Gastroesophageal sphincter (tissue), 4 donors: ENCODE measurements around the gene SGO2. TPM values are rescaled to one million over a fixed set of nuclear protein-coding genes. Genes with fewer than 3 reads are reported as not detected.

Experiments used
- ATAC-seq: fragments of 150-250 bp; one replicate; pipeline ENCODE4 v1.9.1; 2016; ENCODE audit warnings: mild to moderate bottlenecking, moderate library complexity
- H3K27ac ChIP-seq, 4 donors: fragments of 200-600 bp; sonication (generic) in 3 of 4; 1 replicate in 3 of 4; 2 replicates in 1 of 4; pipeline ENCODE4 v1.5.1; 2016 to 2019
- H3K27me3 ChIP-seq: fragments of 200-600 bp; sonication (generic); one replicate; pipeline ENCODE4 v1.5.1; 2019
- H3K36me3 ChIP-seq, 2 donors: fragments of 200-600 bp; sonication (generic); one replicate each; pipeline ENCODE4 v1.5.1; 2019; ENCODE audit warnings: control low read depth in 1 of 2
- H3K4me1 ChIP-seq, 3 donors: fragments of 200-600 bp; sonication (generic); 1 replicate in 2 of 3; 2 replicates in 1 of 3; pipeline ENCODE4 v1.5.1; 2016 to 2019; ENCODE audit warnings: control low read depth in 2 of 3
- H3K4me3 ChIP-seq, 2 donors: fragments of 200-600 bp; sonication (generic); one replicate each; pipeline ENCODE4 v1.5.1; 2019; ENCODE audit warnings: mild to moderate bottlenecking in 1 of 2, moderate library complexity in 1 of 2
- H3K9me3 ChIP-seq, 3 donors: fragments of 200-600 bp; sonication (generic); one replicate each; pipeline ENCODE4 v1.5.1; 2017 to 2019; ENCODE audit warnings: control low read depth in 2 of 3
- EP300 ChIP-seq: sonication (generic); formaldehyde crosslinking; IDR thresholded peaks from one replicate; pipeline ENCODE4 v1.6.1; 2017; ENCODE audit warnings: antibody characterized with exemption, mild to moderate bottlenecking
- POLR2A ChIP-seq, 2 donors: fragments of 450-650 bp; IDR thresholded peaks; one replicate each; pipeline ENCODE4 v1.6.1; 2017; ENCODE audit warnings: antibody characterized with exemption in 2 of 2, mild to moderate bottlenecking in 2 of 2, moderate library complexity in 1 of 2
- POLR2AphosphoS5 ChIP-seq: sonication (generic); formaldehyde crosslinking; IDR thresholded peaks from one replicate; pipeline ENCODE4 v1.6.1; 2017; ENCODE audit warnings: antibody characterized with exemption
- WGBS, 2 donors: methylation state at CpG; one replicate each; pipeline ENCODE4 v1.1.5; 2018; ENCODE audit warnings: low coverage in 1 of 2; 5-methylcytosine and 5-hydroxymethylcytosine counted together
- total RNA-seq, 4 donors: library from RNA; depleted of rRNA; stranded (reverse); fragments of >200 nt; gene quantifications; one replicate each; pipeline ENCODE4 v1.1.0, GENCODE V29; 2016
- TF ChIP-seq, protein P1 (sequence below), 4 experiments: fragments of 200-600 bp in 2 of 4; fragments of 450-650 bp in 2 of 4; sonication (generic) in 1 of 4; IDR thresholded peaks; one replicate each; pipeline ENCODE4 v1.5.1; 2017 to 2019; ENCODE audit warnings: antibody characterized with exemption in 4 of 4, mild to moderate bottlenecking in 2 of 4, moderate library complexity in 2 of 4

SGO2 gene
- total RNA-seq, 4 donors from 2014 or later: 0.62 to 1.8 (median 1.4) TPM

DNA sequence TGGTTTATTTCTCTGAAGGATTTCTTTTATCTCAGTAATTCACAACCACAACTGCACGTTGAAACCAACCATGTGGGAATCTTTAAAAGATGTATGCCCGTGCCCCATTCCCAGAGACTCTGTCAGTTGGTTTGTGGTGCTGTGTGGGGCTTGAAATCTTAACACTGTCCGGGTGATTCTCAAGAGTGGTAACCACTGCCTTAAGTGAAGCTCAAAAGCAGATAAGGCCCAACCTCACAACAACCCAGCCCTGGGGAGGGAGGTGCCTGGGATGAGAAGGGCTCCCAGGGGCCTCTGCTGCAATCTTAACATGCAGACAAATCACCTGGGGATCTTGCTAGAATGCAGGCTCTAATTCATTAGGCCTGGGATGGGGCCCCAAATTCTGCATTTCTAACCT, 73.2 kb downstream of the SGO2 start:
- H3K36me3 ChIP-seq: peaks cover 0 to 76% of the 10 kb centered on the region in 2 donors
- ATAC-seq: no peak
- H3K27ac ChIP-seq: no peak overlapping the region
- WGBS, 2 donors: 82 to 100% methylated on average over 2 of the region's 3 CpGs
- H3K4me3 ChIP-seq: no peak overlapping the region
- TF ChIP-seq POLR2AphosphoS5 (no peak), EP300 (no peak)
- H3K27me3 ChIP-seq: no peaks in the 10 kb centered on the region
- no peaks in the 10 kb centered on the region for H3K4me1 ChIP-seq
- no peaks in the 10 kb centered on the region for H3K9me3 ChIP-seq

DNA sequence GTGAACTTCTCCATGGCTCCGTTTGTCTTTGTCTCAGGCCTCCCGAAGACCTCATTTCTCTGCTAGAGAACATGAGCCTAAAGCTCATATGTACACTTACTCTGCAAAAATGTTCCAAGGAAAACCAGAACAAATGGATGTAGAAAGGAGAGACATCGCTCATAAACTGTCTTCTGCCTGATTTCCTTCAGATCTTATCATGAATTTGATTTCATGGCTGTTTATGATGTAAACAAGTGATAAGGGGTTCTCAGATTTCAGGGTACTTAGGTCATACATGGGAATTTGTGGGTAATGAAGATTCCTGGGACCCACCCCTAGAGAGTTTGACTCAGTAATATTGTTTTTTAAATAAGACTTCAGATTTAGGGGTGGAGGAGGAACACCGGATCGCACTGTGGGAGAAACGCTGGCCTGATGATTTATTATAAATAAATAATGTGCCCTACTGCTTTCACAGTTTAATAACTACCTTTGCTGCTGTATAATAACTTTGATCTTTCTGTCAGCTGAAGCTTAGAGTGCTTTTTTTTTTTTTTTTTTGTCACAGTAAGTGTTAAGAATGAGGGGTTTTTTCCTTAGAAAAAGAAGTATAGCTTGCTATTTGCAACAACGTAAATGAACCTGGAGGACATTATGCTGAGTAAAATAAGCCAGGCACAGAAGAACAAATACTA, 74.7 kb downstream of the SGO2 start:
- TF ChIP-seq POLR2A (IDR thresholded peaks at IDR 0.05) (no peak), POLR2AphosphoS5 (no peak), EP300 (no peak)
- TF ChIP-seq, protein P1, sequence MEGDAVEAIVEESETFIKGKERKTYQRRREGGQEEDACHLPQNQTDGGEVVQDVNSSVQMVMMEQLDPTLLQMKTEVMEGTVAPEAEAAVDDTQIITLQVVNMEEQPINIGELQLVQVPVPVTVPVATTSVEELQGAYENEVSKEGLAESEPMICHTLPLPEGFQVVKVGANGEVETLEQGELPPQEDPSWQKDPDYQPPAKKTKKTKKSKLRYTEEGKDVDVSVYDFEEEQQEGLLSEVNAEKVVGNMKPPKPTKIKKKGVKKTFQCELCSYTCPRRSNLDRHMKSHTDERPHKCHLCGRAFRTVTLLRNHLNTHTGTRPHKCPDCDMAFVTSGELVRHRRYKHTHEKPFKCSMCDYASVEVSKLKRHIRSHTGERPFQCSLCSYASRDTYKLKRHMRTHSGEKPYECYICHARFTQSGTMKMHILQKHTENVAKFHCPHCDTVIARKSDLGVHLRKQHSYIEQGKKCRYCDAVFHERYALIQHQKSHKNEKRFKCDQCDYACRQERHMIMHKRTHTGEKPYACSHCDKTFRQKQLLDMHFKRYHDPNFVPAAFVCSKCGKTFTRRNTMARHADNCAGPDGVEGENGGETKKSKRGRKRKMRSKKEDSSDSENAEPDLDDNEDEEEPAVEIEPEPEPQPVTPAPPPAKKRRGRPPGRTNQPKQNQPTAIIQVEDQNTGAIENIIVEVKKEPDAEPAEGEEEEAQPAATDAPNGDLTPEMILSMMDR (IDR thresholded peaks at IDR 0.05): no peak
- WGBS, 2 donors: 50% methylated on average over 6 to 7 of the region's 7 CpGs

DNA sequence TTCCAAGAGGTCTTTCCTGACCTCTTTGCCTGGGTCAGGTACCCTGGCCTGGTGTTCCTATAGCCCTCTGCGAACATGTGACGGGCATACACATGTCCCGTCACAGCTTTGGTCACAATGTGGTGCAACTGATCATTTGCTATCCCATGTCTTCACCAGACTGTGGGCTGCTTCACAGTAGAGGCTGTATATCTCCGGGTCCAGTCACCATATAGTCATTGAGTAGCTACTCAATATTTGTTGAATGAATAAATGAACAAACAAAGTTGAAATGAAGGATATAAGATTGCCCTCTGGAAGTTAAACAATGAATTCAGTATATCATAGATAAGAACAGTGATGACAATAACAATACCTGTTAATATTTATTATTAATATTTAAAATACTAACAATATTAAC, 76.6 kb downstream of the SGO2 start:
- ATAC-seq: no peak
- H3K27me3 ChIP-seq: no peaks in the 10 kb centered on the region
- WGBS, 2 donors: 89 to 100% methylated on average over 1 to 4 of the region's 4 CpGs
- H3K4me3 ChIP-seq: no peak overlapping the region
- H3K4me1 ChIP-seq: no peaks in the 10 kb centered on the region
- no peak overlapping the region for H3K27ac ChIP-seq
- TF ChIP-seq, protein P1 (IDR thresholded peaks at IDR 0.05): no peak
- TF ChIP-seq POLR2A (IDR thresholded peaks at IDR 0.05): no peak
- TF ChIP-seq EP300: no peak
- peaks cover 0 to 6% (median 0%) of the 10 kb centered on the region in 3 donors for H3K9me3 ChIP-seq
- peaks cover 0 to 70% of the 10 kb centered on the region in 2 donors for H3K36me3 ChIP-seq

More for the DNA sequence above, 74.7 kb downstream of the SGO2 start:
- Histone ChIP-seq H3K27me3 (no peaks in the 10 kb centered on the region), H3K27ac (no peak overlapping the region), H3K36me3 (peaks cover 0 to 76% of the 10 kb centered on the region in 2 donors), H3K4me1 (no peaks in the 10 kb centered on the region), H3K4me3 (no peak overlapping the region), H3K9me3 (no peaks in the 10 kb centered on the region)
- peak; percentile 11 for ATAC-seq

DNA sequence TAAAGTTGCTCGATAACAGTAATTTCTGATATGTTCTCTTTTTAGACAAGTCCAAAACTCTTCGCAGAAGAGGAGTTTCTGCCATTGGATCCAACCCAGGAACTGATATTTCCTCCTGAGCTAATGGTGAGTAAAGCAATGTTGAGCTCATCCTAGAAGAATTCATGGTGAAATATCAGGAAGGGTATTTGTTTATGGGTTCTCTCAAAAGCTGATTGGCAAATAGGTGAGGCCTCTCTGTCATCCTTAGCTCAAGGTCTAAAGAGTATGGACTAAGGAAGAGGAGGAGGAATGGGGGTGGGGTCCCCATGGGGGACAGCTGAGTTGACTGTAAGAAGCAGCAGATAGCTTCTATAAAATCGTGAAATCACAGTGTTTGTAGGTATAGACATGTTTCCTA, 78.0 kb downstream of the SGO2 start:
- H3K27ac ChIP-seq: peak overlapping the region in 1 of 4 donors; percentile 37
- no peaks in the 10 kb centered on the region for H3K4me1 ChIP-seq
- H3K27me3 ChIP-seq: no peaks in the 10 kb centered on the region
- peaks cover 0 to 6% (median 0%) of the 10 kb centered on the region in 3 donors for H3K9me3 ChIP-seq
- WGBS, 2 donors: 63 to 78% methylated on average over 3 of the region's 3 CpGs
- peak; percentile 75 for ATAC-seq
- TF ChIP-seq POLR2A (IDR thresholded peaks at IDR 0.05) (no peak), POLR2AphosphoS5 (no peak), EP300 (no peak)
- TF ChIP-seq, protein P1 (IDR thresholded peaks at IDR 0.05): no peak
- H3K4me3 ChIP-seq: no peak overlapping the region
- peaks cover 0 to 59% of the 10 kb centered on the region in 2 donors for H3K36me3 ChIP-seq

DNA sequence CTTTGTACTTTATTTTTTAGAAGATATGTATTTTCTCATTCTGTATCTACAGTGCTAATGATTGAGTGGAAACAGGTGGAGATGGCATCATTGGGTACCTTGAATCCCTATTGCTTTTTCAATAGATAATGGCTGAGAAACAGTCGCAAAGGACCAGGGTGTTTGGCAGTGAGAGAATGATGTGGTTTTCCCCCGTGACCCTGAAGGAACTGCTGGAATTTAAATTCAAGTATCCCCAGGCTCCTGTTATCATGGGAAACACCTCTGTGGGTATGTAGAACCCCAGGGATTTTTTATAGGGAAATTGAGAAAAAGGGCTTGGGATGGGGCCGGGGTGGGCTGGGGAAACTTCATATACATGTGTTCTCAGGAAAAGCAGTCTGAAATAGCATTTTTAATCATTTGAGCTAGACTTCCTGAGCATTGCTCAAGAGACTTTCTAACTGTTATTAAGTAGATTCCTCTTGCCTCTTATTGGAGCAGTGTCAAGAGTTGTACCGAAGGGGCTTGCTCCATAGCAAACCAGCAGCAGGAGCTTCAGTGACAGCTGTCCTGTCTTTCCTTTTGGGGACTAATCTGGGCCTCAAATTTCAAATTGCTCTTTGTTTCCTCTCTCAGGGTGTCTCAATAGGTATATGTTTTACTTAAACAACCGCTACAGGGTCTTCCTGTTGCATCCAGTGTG, 78.7 kb downstream of the SGO2 start:
- H3K9me3 ChIP-seq: peaks cover 0 to 6% (median 0%) of the 10 kb centered on the region in 3 donors
- no peak overlapping the region for H3K4me3 ChIP-seq
- no peaks in the 10 kb centered on the region for H3K27me3 ChIP-seq
- peaks cover 0 to 52% of the 10 kb centered on the region in 2 donors for H3K36me3 ChIP-seq
- TF ChIP-seq POLR2A (IDR thresholded peaks at IDR 0.05) (no peak), POLR2AphosphoS5 (no peak)
- 56 to 63% methylated on average over 2 to 5 of the region's 5 CpGs for WGBS, 2 donors
- ATAC-seq: no peak
- H3K27ac ChIP-seq: peak overlapping the region in 1 of 4 donors; percentile 37
- H3K4me1 ChIP-seq: no peaks in the 10 kb centered on the region
